Measurements from ENCODE around the gene DCAF11.

Gene DCAF11

GRCh38 chr14:24145219-24145618, 30.6 kb downstream of the DCAF11 start (continued):
- no peak for TF ChIP-seq ZFP41 (tag by site-specific recombination; IDR thresholded peaks at IDR 0.05; ENCODE audit: borderline replicate concordance)
- TF ChIP-seq ZNF768 (tag by site-specific recombination; IDR thresholded peaks at IDR 0.05) = no peak
- TF ChIP-seq, protein P1, sequence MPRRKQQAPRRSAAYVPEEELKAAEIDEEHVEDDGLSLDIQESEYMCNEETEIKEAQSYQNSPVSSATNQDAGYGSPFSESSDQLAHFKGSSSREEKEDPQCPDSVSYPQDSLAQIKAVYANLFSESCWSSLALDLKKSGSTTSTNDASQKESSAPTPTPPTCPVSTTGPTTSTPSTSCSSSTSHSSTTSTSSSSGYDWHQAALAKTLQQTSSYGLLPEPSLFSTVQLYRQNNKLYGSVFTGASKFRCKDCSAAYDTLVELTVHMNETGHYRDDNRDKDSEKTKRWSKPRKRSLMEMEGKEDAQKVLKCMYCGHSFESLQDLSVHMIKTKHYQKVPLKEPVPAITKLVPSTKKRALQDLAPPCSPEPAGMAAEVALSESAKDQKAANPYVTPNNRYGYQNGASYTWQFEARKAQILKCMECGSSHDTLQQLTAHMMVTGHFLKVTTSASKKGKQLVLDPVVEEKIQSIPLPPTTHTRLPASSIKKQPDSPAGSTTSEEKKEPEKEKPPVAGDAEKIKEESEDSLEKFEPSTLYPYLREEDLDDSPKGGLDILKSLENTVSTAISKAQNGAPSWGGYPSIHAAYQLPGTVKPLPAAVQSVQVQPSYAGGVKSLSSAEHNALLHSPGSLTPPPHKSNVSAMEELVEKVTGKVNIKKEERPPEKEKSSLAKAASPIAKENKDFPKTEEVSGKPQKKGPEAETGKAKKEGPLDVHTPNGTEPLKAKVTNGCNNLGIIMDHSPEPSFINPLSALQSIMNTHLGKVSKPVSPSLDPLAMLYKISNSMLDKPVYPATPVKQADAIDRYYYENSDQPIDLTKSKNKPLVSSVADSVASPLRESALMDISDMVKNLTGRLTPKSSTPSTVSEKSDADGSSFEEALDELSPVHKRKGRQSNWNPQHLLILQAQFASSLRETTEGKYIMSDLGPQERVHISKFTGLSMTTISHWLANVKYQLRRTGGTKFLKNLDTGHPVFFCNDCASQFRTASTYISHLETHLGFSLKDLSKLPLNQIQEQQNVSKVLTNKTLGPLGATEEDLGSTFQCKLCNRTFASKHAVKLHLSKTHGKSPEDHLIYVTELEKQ (tag by site-specific recombination; IDR thresholded peaks at IDR 0.05; ENCODE audit: borderline replicate concordance) = no peak

DNA sequence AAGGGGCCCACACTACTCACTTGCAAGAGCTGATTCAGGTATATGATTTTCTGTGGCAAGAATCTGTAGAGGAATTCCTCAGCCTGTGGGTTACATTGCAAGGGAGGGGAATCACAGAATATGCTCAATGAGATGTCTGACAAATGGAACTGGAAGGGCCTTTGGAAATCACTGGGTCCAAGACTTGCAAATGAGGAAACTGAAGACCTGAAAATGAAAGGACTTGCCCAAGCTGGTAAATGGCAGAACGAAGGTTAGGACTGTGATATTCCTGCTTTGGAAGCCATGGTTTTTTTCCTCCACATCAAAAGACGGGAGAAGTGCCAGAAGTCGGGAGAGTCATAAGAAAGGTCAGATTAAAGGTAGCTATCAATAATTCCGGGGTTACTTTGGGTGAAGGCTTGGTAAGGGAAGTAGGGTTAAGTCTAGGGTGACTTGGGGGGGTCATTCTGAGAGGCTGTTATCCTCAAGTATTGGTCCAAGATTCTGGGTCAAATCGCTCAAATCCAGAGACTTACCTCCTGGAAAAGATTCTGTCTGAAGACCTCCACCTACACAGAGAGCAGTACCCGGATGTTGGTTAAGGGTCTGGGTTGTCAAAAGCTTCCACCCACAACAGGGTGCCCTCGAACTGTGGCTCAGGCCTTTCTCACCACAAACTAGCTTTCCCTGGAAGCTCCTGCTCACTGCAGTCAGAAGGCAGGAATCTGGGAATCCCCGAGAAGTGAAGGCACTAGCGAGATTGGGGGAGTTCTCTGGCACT, 31.3 kb downstream of the DCAF11 start:
- H3K4me3 ChIP-seq (ENCODE audit: low read depth, low read length) = peak overlapping the region; percentile 91
- peak overlapping the region; percentile 59; the same call in 1 of the 2 replicates for H3K27ac ChIP-seq (ENCODE audit: extremely low read depth, low read depth, low read length)
- H3K4me1 ChIP-seq (ENCODE audit: control insufficient read depth, insufficient read depth, low read length) = peaks cover 8% of the 10 kb centered on the region
- peaks cover 12 to 46% of the 10 kb centered on the region in 2 experiments for H3K36me3 ChIP-seq (ENCODE audit: control insufficient read depth in 2 of 2, insufficient read depth in 1 of 2, low read length in 2 of 2)
- POLR2A ChIA-PET = interaction anchor here (0.5 to 3.8 kb wide), 15 partner anchors 9 to 125 kb away, joined by 3 to 79 read pairs (median 8); partner anchors contain the start of genes CHMP4A, DCAF11, IPO4 and IRF9
- H3K9me3 ChIP-seq (ENCODE audit: control insufficient read depth, insufficient read depth, low read depth, low read length) = no peaks in the 10 kb centered on the region
- CTCF ChIA-PET = interaction anchor here (0.6 to 3.7 kb wide), 7 partner anchors 9 to 131 kb away, joined by 3 to 34 read pairs (median 5); partner anchors contain the start of gene IRF9
- TF ChIP-seq, protein P2, sequence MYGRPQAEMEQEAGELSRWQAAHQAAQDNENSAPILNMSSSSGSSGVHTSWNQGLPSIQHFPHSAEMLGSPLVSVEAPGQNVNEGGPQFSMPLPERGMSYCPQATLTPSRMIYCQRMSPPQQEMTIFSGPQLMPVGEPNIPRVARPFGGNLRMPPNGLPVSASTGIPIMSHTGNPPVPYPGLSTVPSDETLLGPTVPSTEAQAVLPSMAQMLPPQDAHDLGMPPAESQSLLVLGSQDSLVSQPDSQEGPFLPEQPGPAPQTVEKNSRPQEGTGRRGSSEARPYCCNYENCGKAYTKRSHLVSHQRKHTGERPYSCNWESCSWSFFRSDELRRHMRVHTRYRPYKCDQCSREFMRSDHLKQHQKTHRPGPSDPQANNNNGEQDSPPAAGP (tag by site-specific recombination; IDR thresholded peaks at IDR 0.05) = no peak
- TF ChIP-seq, protein P3, sequence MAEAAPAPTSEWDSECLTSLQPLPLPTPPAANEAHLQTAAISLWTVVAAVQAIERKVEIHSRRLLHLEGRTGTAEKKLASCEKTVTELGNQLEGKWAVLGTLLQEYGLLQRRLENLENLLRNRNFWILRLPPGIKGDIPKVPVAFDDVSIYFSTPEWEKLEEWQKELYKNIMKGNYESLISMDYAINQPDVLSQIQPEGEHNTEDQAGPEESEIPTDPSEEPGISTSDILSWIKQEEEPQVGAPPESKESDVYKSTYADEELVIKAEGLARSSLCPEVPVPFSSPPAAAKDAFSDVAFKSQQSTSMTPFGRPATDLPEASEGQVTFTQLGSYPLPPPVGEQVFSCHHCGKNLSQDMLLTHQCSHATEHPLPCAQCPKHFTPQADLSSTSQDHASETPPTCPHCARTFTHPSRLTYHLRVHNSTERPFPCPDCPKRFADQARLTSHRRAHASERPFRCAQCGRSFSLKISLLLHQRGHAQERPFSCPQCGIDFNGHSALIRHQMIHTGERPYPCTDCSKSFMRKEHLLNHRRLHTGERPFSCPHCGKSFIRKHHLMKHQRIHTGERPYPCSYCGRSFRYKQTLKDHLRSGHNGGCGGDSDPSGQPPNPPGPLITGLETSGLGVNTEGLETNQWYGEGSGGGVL (tag by site-specific recombination; IDR thresholded peaks at IDR 0.05) = no peak
- TF ChIP-seq BCL11A (tag by site-specific recombination; IDR thresholded peaks at IDR 0.05; ENCODE audit: low read depth) (no peak), ZNF544 (tag by site-specific recombination; IDR thresholded peaks at IDR 0.05) (no peak), ZNF580 (tag by site-specific recombination; IDR thresholded peaks at IDR 0.05) (no peak), SALL2 (tag by site-specific recombination; IDR thresholded peaks at IDR 0.05; ENCODE audit: borderline replicate concordance) (no peak), KLF8 (tag by site-specific recombination; IDR thresholded peaks at IDR 0.05) (no peak), ZNF626 (tag by site-specific recombination; IDR thresholded peaks at IDR 0.05) (no peak), ZBTB21 (tag by site-specific recombination; IDR thresholded peaks at IDR 0.05) (no peak), ZNF658 (tag by site-specific recombination; IDR thresholded peaks at IDR 0.05) (no peak), SP3 (tag by site-specific recombination; IDR thresholded peaks at IDR 0.05) (no peak), ZBTB7A (tag by site-specific recombination; IDR thresholded peaks at IDR 0.05; ENCODE audit: low read depth) (no peak), ZNF639 (tag by site-specific recombination; IDR thresholded peaks at IDR 0.05) (no peak), YY1 (tag by site-specific recombination; IDR thresholded peaks at IDR 0.05) (no peak), ZNF146 (tag by site-specific recombination; IDR thresholded peaks at IDR 0.05) (peak; percentile 34), IKZF3 (tag by site-specific recombination; IDR thresholded peaks at IDR 0.05) (peak; percentile 37; the same call in 1 of the 2 replicates), ZNF341 (tag by site-specific recombination; IDR thresholded peaks at IDR 0.05; ENCODE audit: low read depth) (no peak), ZNF138 (tag by site-specific recombination; IDR thresholded peaks at IDR 0.05; ENCODE audit: borderline replicate concordance) (no peak), ZNF510 (tag by site-specific recombination; IDR thresholded peaks at IDR 0.05; ENCODE audit: insufficient replicate concordance) (no peak), HOXA7 (CRISPR knock-in tag; IDR thresholded peaks at IDR 0.05; ENCODE audit: borderline replicate concordance) (no peak), KLF9 (tag by site-specific recombination; IDR thresholded peaks at IDR 0.05; ENCODE audit: low read depth) (no peak)
- TF ChIP-seq, protein P4, sequence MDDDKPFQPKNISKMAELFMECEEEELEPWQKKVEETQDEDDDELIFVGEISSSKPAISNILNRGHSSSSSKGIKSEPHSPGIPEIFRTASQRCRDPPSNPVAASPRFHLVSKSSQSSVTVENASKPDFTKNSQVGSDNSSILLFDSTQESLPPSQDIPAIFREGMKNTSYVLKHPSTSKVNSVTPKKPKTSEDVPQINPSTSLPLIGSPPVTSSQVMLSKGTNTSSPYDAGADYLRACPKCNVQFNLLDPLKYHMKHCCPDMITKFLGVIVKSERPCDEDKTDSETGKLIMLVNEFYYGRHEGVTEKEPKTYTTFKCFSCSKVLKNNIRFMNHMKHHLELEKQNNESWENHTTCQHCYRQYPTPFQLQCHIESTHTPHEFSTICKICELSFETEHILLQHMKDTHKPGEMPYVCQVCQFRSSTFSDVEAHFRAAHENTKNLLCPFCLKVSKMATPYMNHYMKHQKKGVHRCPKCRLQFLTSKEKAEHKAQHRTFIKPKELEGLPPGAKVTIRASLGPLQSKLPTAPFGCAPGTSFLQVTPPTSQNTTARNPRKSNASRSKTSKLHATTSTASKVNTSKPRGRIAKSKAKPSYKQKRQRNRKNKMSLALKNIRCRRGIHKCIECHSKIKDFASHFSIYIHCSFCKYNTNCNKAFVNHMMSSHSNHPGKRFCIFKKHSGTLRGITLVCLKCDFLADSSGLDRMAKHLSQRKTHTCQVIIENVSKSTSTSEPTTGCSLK (tag by site-specific recombination; IDR thresholded peaks at IDR 0.05) = no peak
